H1 (cell line): ENCODE data around the gene OR52K2. TPM values are rescaled to one million over a fixed set of nuclear protein-coding genes. Genes with fewer than 3 reads are reported as not detected.

Experiments
- CTCF ChIA-PET: fragments of 300-600 bp; sonication (Branson Sonifier 250); formaldehyde crosslinking; loops from one replicate; lab custom pipeline; 2021; ENCODE audit not compliant: partially characterized antibody; lab: Charles Lee
- POLR2A ChIA-PET: fragments of 300-600 bp; sonication (Branson Sonifier 250); formaldehyde crosslinking; loops from one replicate; lab custom pipeline; 2021; ENCODE audit warnings: inconsistent platforms; ENCODE audit not compliant: partially characterized antibody; lab: Charles Lee
- DNase-seq, 2 experiments: peaks; one replicate each; pipeline versions ENCODE4 v3.0.0 to v3.0.0-alpha.2; 2010 to 2022; ENCODE audit warnings: low spot score in 2 of 2, low read depth in 1 of 2, mixed read lengths in 1 of 2
- FAIRE-seq: peaks from 2 replicates; lab custom pipeline; 2011; peaks lifted over from hg19 to GRCh38; lab: Jason Lieb, UNC
- H2AFZ ChIP-seq: 2 replicates; pipeline ENCODE4 v1.8.1; 2012; ENCODE audit warnings: low read length, inconsistent platforms
- H2AK5ac ChIP-seq: 2 replicates; pipeline ENCODE4 v1.6.1; 2013; ENCODE audit warnings: low read depth, low read length
- H2BK120ac ChIP-seq: replicated peaks from 2 replicates; pipeline ENCODE3; 2013; ENCODE audit warnings: low read depth, low read length, inconsistent platforms
- H2BK12ac ChIP-seq: 2 replicates; pipeline ENCODE4 v1.6.1; 2013; ENCODE audit warnings: low read depth, low read length
- H2BK15ac ChIP-seq: 2 replicates; pipeline ENCODE4 v1.6.1; 2013; ENCODE audit warnings: low read length
- H2BK20ac ChIP-seq: 2 replicates; pipeline ENCODE4 v1.6.1; 2013; ENCODE audit warnings: low read length
- H2BK5ac ChIP-seq: 2 replicates; pipeline ENCODE4 v1.6.1; 2013; ENCODE audit warnings: low read depth, low read length
- H3K14ac ChIP-seq: 2 replicates; pipeline ENCODE4 v1.6.1; 2013; ENCODE audit warnings: inconsistent platforms; ENCODE audit not compliant: insufficient read length
- H3K18ac ChIP-seq: 2 replicates; pipeline ENCODE4 v1.6.1; 2013; ENCODE audit warnings: low read length; ENCODE audit errors: extremely low read depth
- H3K23ac ChIP-seq: 2 replicates; pipeline ENCODE4 v1.6.1; 2013; ENCODE audit warnings: inconsistent platforms; ENCODE audit not compliant: insufficient read length
- H3K23me2 ChIP-seq: 2 replicates; pipeline ENCODE4 v1.6.1; 2013; ENCODE audit warnings: low read depth, low read length
- H3K27ac ChIP-seq: 2 replicates; pipeline ENCODE4 v1.6.1; 2011; ENCODE audit warnings: low read depth, low read length, inconsistent platforms
- H3K27me3 ChIP-seq, 4 experiments: replicated peaks in 1 of 4; 1 replicate in 1 of 4; 2 replicates in 3 of 4; pipeline versions ENCODE4 v1.6.1 to v1.8.1; 2011 to 2013; ENCODE audit warnings: low read length in 3 of 4, mild to moderate bottlenecking in 3 of 4, inconsistent platforms in 2 of 4, mixed read lengths in 2 of 4, moderate library complexity in 1 of 4; ENCODE audit not compliant: control insufficient read depth in 3 of 4, insufficient read depth in 3 of 4; ENCODE audit errors: extremely low read depth in 1 of 4
- H3K36me3 ChIP-seq, 4 experiments: 2 replicates each; pipeline versions ENCODE4 v1.6.1 to v1.8.1; 2011 to 2013; ENCODE audit warnings: mild to moderate bottlenecking in 4 of 4, low read length in 3 of 4, moderate library complexity in 2 of 4, control low read depth in 1 of 4, inconsistent platforms in 1 of 4; ENCODE audit not compliant: insufficient read depth in 4 of 4, control insufficient read depth in 2 of 4
- H3K4ac ChIP-seq: replicated peaks from 2 replicates; pipeline ENCODE3; 2013; ENCODE audit warnings: low read length, low read depth, mixed read lengths, inconsistent platforms; ENCODE audit not compliant: insufficient read length
- H3K4me1 ChIP-seq, 4 experiments: replicated peaks in 1 of 4; 1 replicate in 1 of 4; 2 replicates in 3 of 4; pipeline versions ENCODE4 v1.6.1 to v1.8.1; 2011 to 2013; ENCODE audit warnings: low read length in 3 of 4, inconsistent platforms in 2 of 4, mixed read lengths in 1 of 4; ENCODE audit not compliant: insufficient read depth in 4 of 4, control insufficient read depth in 3 of 4
- H3K4me2 ChIP-seq, 2 experiments: 2 replicates each; pipeline versions ENCODE4 v1.6.1 to v1.8.1; 2011 to 2013; ENCODE audit warnings: low read depth in 2 of 2, low read length in 2 of 2, control low read depth in 1 of 2, inconsistent platforms in 1 of 2, mild to moderate bottlenecking in 1 of 2; ENCODE audit not compliant: insufficient read depth in 1 of 2
- H3K4me3 ChIP-seq, 4 experiments: fragments of 200-600, 300-600 bp in 1 of 4; sonication (generic), shearing (Covaris generic), sonication (Bioruptor Twin) in 1 of 4; 2 replicates each; pipeline versions ENCODE4 v1.5.1 to v1.8.1; 2011 to 2016; ENCODE audit warnings: low read length in 4 of 4, low read depth in 3 of 4, control low read depth in 2 of 4, inconsistent platforms in 2 of 4, mild to moderate bottlenecking in 2 of 4, mixed read lengths in 1 of 4, moderate library complexity in 1 of 4; ENCODE audit not compliant: insufficient read depth in 2 of 4; ENCODE audit errors: extremely low read depth in 1 of 4
- H3K56ac ChIP-seq: replicated peaks from 2 replicates; pipeline ENCODE3; 2013; ENCODE audit warnings: low read depth, mild to moderate bottlenecking, mixed read lengths, low read length, inconsistent platforms; ENCODE audit not compliant: insufficient read length
- H3K79me1 ChIP-seq: 2 replicates; pipeline ENCODE4 v1.6.1; 2013; ENCODE audit warnings: low read depth, low read length, control low read depth
- H3K79me2 ChIP-seq, 2 experiments: 2 replicates each; pipeline versions ENCODE4 v1.6.1 to v1.8.1; 2012 to 2013; ENCODE audit warnings: low read length in 2 of 2, mild to moderate bottlenecking in 2 of 2, inconsistent platforms in 1 of 2; ENCODE audit not compliant: insufficient read depth in 2 of 2, control insufficient read depth in 1 of 2
- H3K9ac ChIP-seq, 4 experiments: replicated peaks in 1 of 4; 1 replicate in 1 of 4; 2 replicates in 3 of 4; pipeline versions ENCODE4 v1.6.1 to v1.8.1; 2011 to 2013; ENCODE audit warnings: low read depth in 3 of 4, low read length in 3 of 4, control low read depth in 2 of 4, mild to moderate bottlenecking in 2 of 4, moderate library complexity in 2 of 4, inconsistent platforms in 1 of 4; ENCODE audit errors: extremely low read depth in 1 of 4
- H3K9me3 ChIP-seq, 2 experiments: 2 replicates each; pipeline versions ENCODE4 v1.6.1 to v1.8.1; 2012 to 2013; ENCODE audit warnings: mild to moderate bottlenecking in 2 of 2, moderate library complexity in 2 of 2, control low read depth in 1 of 2, inconsistent platforms in 1 of 2, low read depth in 1 of 2, low read length in 1 of 2, mixed read lengths in 1 of 2; ENCODE audit not compliant: insufficient read depth in 2 of 2
- H4K20me1 ChIP-seq, 2 experiments: replicated peaks in 1 of 2; 2 replicates each; pipeline versions ENCODE3 to v1.8.1; 2011 to 2013; ENCODE audit warnings: inconsistent platforms in 2 of 2, low read length in 2 of 2, mild to moderate bottlenecking in 1 of 2; ENCODE audit not compliant: insufficient read depth in 2 of 2, control insufficient read depth in 1 of 2
- H4K5ac ChIP-seq: 2 replicates; pipeline ENCODE4 v1.6.1; 2013; ENCODE audit warnings: low read length, low read depth, mixed read lengths, inconsistent platforms; ENCODE audit not compliant: insufficient read length
- H4K8ac ChIP-seq: 2 replicates; pipeline ENCODE4 v1.8.0; 2013; ENCODE audit warnings: mild to moderate bottlenecking, moderate library complexity, low read length, inconsistent platforms; ENCODE audit not compliant: insufficient read depth; ENCODE audit errors: extremely low read depth
- H4K91ac ChIP-seq: replicated peaks from 2 replicates; pipeline ENCODE3; 2013; ENCODE audit warnings: low read length, mixed read lengths, inconsistent platforms; ENCODE audit not compliant: insufficient read length
- CHD2 ChIP-seq: IDR thresholded peaks from 2 replicates; pipeline ENCODE4 v1.6.1; 2012; ENCODE audit warnings: low read length, improper control_type of control experiment
- HDAC6 ChIP-seq: IDR thresholded peaks from one replicate; pipeline ENCODE4 v1.7.1; 2012; ENCODE audit warnings: low read depth, mild to moderate bottlenecking, inconsistent platforms, low read length, moderate library complexity
- POU5F1 ChIP-seq: IDR thresholded peaks from 2 replicates; pipeline ENCODE4 v1.6.1; 2011; ENCODE audit warnings: low read depth, mild to moderate bottlenecking, low read length, moderate library complexity
- polyA plus RNA-seq, 7 experiments: library from polyadenylated mRNA; depleted of rRNA in 3 of 7; stranded (reverse) in 5 of 7; unstranded in 2 of 7; fragments of >200 nt in 5 of 7; fragments of 200-250 nt in 2 of 7; gene quantifications; 1 replicate in 5 of 7; 2 replicates in 1 of 7; 4 replicates in 1 of 7; pipeline versions ENCODE4 v1.2.1 to v1.2.3, GENCODE V29; 2011 to 2013; ENCODE audit warnings: missing spikeins in 2 of 7, mixed read lengths in 2 of 7
- total RNA-seq: library from RNA; stranded (reverse); fragmentation: NEBNext Ultra II Directional; extraction: Animal tissue kit (Norgen Biotek cat#: 25700); gene quantifications from 2 replicates; pipeline ENCODE4 v1.2.1, GENCODE V29; 2021

Gene OR52K2
- total and polyA plus RNA-seq, 2 of the 8 experiments (the other 6 are each of a cell fraction or from before 2014, with no cell fraction given), result not detected

DNA sequence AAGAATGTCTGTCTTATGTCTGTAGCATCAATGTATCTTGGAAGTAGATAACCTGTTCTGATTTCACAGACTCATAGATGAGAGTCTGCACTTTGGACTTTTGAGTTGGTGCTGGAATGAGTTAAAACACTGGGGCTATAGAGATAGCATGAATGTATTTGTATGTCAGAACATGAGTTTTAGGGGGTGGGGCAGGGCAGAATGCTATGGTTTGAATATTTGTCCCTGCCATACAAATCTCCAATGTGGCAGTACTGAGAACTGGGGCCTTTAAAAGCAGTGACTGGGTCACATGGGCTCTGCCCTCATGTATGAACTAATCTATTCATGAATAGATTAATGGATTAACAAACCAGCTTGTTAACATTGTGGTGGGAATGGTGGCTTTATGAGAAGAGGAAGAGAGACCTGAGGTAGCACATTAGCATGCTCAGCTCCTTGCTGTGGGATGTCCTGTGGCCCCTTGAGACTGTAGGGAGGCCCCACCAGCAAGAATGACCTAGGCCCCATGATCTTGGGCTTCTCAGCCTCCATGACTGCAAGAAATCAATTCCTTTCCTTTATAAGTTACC is 17.9 kb downstream of the OR52K2 start:
- Histone ChIP-seq H4K8ac (no peak overlapping the region), H3K79me2 (no peaks in the 10 kb centered on the region), H4K91ac (no peak overlapping the region), H3K27ac (no peak overlapping the region), H4K5ac (no peak overlapping the region), H3K23me2 (no peaks in the 10 kb centered on the region), H3K14ac (no peak overlapping the region), H2BK15ac (no peak overlapping the region), H2BK5ac (peak overlapping the region; percentile 88; the same call in 1 of the 2 replicates), H3K23ac (no peak overlapping the region), H3K79me1 (no peaks in the 10 kb centered on the region), H3K4ac (no peak overlapping the region), H4K20me1 (no peaks in the 10 kb centered on the region), H3K4me1 (peaks cover 0 to 15% (median 8%) of the 10 kb centered on the region in 4 experiments; a peak in 4 of 7 replicates), H2BK120ac (no peak overlapping the region), H3K9me3 (no peaks in the 10 kb centered on the region), H3K18ac (0 out of 2 replicates have a peak overlapping the region, but pooled peaks have one; percentile 19), H3K36me3 (peaks cover 0 to 2% (median 0%) of the 10 kb centered on the region in 4 experiments; a peak in 1 of 8 replicates), H3K4me3 (no peak overlapping the region), H3K4me2 (no peak overlapping the region), H2BK20ac (no peak overlapping the region), H2AFZ (no peak overlapping the region), H2AK5ac (no peak overlapping the region), H3K9ac (no peak overlapping the region), H3K27me3 (no peaks in the 10 kb centered on the region), H3K56ac (no peak overlapping the region), H2BK12ac (peak overlapping the region; percentile 92; the same call in 1 of the 2 replicates)
- FAIRE-seq, result no peak
- POLR2A ChIA-PET, result no interaction called here
- no peak for DNase-seq
- TF ChIP-seq HDAC6 (no peak), CHD2 (no peak), POU5F1 (no peak)
- CTCF ChIA-PET, result interaction anchor here (1.4 to 1.5 kb wide), 2 partner anchors 9 to 15 kb away, joined by 4 to 5 read pairs; partner anchors contain the start of gene OR52K1
